Measurements from ENCODE around the gene CUBN.

GRCh38 chr10:17053061-17053460 is 76.5 kb downstream of the CUBN start:
- TF ChIP-seq CTCF (IDR thresholded peaks at IDR 0.05) (no peak), POLR2AphosphoS5 (IDR thresholded peaks at IDR 0.05; ENCODE audit: low read depth, low read length) (no peak), REST (IDR thresholded peaks at IDR 0.05; ENCODE audit: insufficient read depth in 1 of 2, low read depth in 2 of 2, low read length in 1 of 2) (no peak)

All from Panc1 (cell line).